Endodermal cell (in vitro differentiated cells): ENCODE data around the gene PLA2G2C. TPM values are rescaled to one million over a fixed set of nuclear protein-coding genes. Genes with fewer than 3 reads are reported as not detected.

ENCODE experiments used
- DNase-seq: peaks from one replicate; pipeline ENCODE4 v3.0.0-alpha.2; 2017
- H3K27ac ChIP-seq: 2 replicates; pipeline ENCODE4 v1.5.1; 2013; ENCODE audit warnings: mild to moderate bottlenecking, low read depth, low read length, moderate library complexity
- H3K27me3 ChIP-seq: 2 replicates; pipeline ENCODE4 v1.6.1; 2013; ENCODE audit warnings: mild to moderate bottlenecking, low read length, moderate library complexity; ENCODE audit not compliant: insufficient read depth, control insufficient read depth, poor library complexity, severe bottlenecking
- H3K36me3 ChIP-seq: 2 replicates; pipeline ENCODE4 v1.7.0; 2013; ENCODE audit warnings: mild to moderate bottlenecking, low read length, moderate library complexity; ENCODE audit not compliant: control insufficient read depth, insufficient read depth
- H3K4me1 ChIP-seq: one replicate; pipeline ENCODE4 v1.7.0; 2013; ENCODE audit warnings: low read length; ENCODE audit not compliant: control insufficient read depth, insufficient read depth
- H3K4me3 ChIP-seq: 2 replicates; pipeline ENCODE4 v1.5.1; 2013; ENCODE audit warnings: mild to moderate bottlenecking, low read length, moderate library complexity
- H3K9ac ChIP-seq: 2 replicates; pipeline ENCODE4 v1.6.1; 2013; ENCODE audit warnings: mild to moderate bottlenecking, low read length, moderate library complexity; ENCODE audit not compliant: poor library complexity, severe bottlenecking; ENCODE audit errors: extremely low read depth
- H3K9me3 ChIP-seq: 2 replicates; pipeline ENCODE4 v1.6.1; 2013; ENCODE audit warnings: mild to moderate bottlenecking, low read length, moderate library complexity; ENCODE audit not compliant: control insufficient read depth
- H3K27ac Mint-ChIP-seq: 2 replicates; pipeline ENCODE4 v1.8.0; 2020; ENCODE audit warnings: mixed read lengths
- H3K27me3 Mint-ChIP-seq: 2 replicates; pipeline ENCODE4 v1.8.0; 2021; ENCODE audit warnings: mild to moderate bottlenecking, mixed read lengths; ENCODE audit not compliant: insufficient read depth
- H3K36me3 Mint-ChIP-seq: 2 replicates; pipeline ENCODE4 v1.8.0; 2020; ENCODE audit warnings: low read depth, mixed read lengths
- H3K4me1 Mint-ChIP-seq: 2 replicates; pipeline ENCODE4 v1.8.0; 2020; ENCODE audit warnings: mixed read lengths
- H3K4me3 Mint-ChIP-seq: 2 replicates; pipeline ENCODE4 v1.8.0; 2020; ENCODE audit warnings: mild to moderate bottlenecking, moderate library complexity, mixed read lengths
- H3K9me3 Mint-ChIP-seq: 2 replicates; pipeline ENCODE4 v1.8.0; 2020; ENCODE audit warnings: mild to moderate bottlenecking, mixed read lengths
- WGBS, 2 experiments: methylation state at CpG; one replicate each; pipeline versions ENCODE4 v1.1.5 to v1.1.7; 2013; ENCODE audit warnings: missing lambda C conversion rate in 2 of 2, mixed read lengths in 1 of 2; ENCODE audit not compliant: insufficient coverage in 1 of 2, insufficient read length in 1 of 2; 5-methylcytosine and 5-hydroxymethylcytosine counted together
- total RNA-seq, 2 donors: library from RNA; stranded (reverse); fragmentation: NEBNext Ultra II Directional in 1 of 2; extraction: Animal tissue kit (Norgen Biotek cat#: 25700) in 1 of 2; gene quantifications; 2 replicates in 1 of 2; 3 replicates in 1 of 2; pipeline ENCODE4 v1.2.1, GENCODE V29; 2021
- TF ChIP-seq, protein P1 (sequence below): fragments of 200-600 bp; sonication (generic); conservative IDR thresholded peaks from 2 replicates; pipeline ENCODE4 v1.5.0; 2021; ENCODE audit warnings: antibody characterized with exemption, mild to moderate bottlenecking

Gene PLA2G2C
- total RNA-seq, 2 donors from 2014 or later = not detected

DNA sequence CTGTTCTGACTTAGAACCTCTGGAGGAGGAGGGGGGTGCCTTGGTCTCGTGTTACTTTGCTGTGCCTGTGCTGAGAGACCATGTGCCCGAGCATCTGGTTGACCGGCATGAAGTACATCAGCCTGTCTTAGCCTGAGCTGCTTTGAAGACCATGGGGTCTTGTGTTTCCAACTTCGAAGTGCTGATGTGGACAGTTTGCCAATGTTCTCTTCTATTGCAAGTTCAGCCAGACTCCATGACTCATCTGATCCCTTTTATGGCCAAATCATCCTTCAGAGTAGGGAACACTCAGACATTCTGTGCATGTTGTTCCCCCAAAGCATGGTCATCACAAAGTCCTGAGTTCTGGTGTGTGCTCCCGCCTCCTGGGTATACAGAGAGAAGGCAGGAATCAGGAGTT, 6.0 kb upstream of the PLA2G2C start:
- Mint-ChIP-seq H3K27ac (no peak overlapping the region), H3K36me3 (peaks cover 4% of the 10 kb centered on the region), H3K9me3 (no peaks in the 10 kb centered on the region), H3K4me1 (peaks cover 10% of the 10 kb centered on the region), H3K27me3 (peaks cover 16% of the 10 kb centered on the region), H3K4me3 (no peak overlapping the region)
- H3K27me3 ChIP-seq = no peaks in the 10 kb centered on the region
- TF ChIP-seq, protein P1, sequence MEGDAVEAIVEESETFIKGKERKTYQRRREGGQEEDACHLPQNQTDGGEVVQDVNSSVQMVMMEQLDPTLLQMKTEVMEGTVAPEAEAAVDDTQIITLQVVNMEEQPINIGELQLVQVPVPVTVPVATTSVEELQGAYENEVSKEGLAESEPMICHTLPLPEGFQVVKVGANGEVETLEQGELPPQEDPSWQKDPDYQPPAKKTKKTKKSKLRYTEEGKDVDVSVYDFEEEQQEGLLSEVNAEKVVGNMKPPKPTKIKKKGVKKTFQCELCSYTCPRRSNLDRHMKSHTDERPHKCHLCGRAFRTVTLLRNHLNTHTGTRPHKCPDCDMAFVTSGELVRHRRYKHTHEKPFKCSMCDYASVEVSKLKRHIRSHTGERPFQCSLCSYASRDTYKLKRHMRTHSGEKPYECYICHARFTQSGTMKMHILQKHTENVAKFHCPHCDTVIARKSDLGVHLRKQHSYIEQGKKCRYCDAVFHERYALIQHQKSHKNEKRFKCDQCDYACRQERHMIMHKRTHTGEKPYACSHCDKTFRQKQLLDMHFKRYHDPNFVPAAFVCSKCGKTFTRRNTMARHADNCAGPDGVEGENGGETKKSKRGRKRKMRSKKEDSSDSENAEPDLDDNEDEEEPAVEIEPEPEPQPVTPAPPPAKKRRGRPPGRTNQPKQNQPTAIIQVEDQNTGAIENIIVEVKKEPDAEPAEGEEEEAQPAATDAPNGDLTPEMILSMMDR = no peak
- peaks cover under 1% of the 10 kb centered on the region for H3K4me1 ChIP-seq
- H3K27ac ChIP-seq = no peak overlapping the region
- no peak for DNase-seq
- H3K36me3 ChIP-seq = no peaks in the 10 kb centered on the region
- no peak overlapping the region for H3K9ac ChIP-seq
- 91 to 92% methylated on average over 5 of the region's 5 CpGs for WGBS, 2 experiments
- no peak overlapping the region for H3K4me3 ChIP-seq
- no peaks in the 10 kb centered on the region for H3K9me3 ChIP-seq

DNA sequence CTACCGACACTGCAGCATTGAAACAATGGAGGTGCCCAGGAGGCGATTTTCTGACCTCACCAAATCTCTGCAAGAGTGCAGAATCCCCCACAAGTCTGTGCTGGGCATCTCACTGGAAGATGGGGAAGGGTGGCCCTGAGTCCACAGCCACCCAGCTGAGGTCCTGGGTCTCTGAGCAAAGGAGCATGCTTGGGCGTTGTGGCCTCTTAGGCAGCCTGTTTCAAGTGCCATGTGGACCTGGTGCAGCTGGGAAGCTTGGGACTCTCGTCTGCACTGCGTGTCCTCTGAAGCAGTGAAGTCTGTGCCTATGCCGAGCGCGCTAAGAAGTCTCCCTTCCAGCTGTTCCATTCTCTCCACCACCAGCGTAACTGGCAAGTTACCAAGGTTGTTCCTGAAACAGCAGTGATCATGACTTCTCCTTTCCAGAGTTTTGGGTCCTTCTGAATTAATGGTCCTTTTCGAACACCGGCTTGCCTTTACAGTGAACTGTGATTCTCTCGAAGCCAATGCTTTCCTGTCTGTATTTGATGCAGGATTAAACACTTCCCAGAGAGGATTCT, 5.0 kb upstream of the PLA2G2C start:
- Mint-ChIP-seq H3K27ac (no peak overlapping the region), H3K4me3 (no peak overlapping the region), H3K4me1 (peaks cover 18% of the 10 kb centered on the region), H3K36me3 (peaks cover 4% of the 10 kb centered on the region), H3K27me3 (peaks cover 19% of the 10 kb centered on the region), H3K9me3 (no peaks in the 10 kb centered on the region)
- WGBS, 2 experiments = 82 to 90% methylated on average over 6 to 12 of the region's 12 CpGs
- Histone ChIP-seq H3K27me3 (no peaks in the 10 kb centered on the region), H3K27ac (no peak overlapping the region), H3K9ac (no peak overlapping the region), H3K4me3 (no peak overlapping the region), H3K36me3 (no peaks in the 10 kb centered on the region), H3K9me3 (no peaks in the 10 kb centered on the region), H3K4me1 (peaks cover 6% of the 10 kb centered on the region)
- DNase-seq = no peak
- TF ChIP-seq, protein P1 = no peak

DNA sequence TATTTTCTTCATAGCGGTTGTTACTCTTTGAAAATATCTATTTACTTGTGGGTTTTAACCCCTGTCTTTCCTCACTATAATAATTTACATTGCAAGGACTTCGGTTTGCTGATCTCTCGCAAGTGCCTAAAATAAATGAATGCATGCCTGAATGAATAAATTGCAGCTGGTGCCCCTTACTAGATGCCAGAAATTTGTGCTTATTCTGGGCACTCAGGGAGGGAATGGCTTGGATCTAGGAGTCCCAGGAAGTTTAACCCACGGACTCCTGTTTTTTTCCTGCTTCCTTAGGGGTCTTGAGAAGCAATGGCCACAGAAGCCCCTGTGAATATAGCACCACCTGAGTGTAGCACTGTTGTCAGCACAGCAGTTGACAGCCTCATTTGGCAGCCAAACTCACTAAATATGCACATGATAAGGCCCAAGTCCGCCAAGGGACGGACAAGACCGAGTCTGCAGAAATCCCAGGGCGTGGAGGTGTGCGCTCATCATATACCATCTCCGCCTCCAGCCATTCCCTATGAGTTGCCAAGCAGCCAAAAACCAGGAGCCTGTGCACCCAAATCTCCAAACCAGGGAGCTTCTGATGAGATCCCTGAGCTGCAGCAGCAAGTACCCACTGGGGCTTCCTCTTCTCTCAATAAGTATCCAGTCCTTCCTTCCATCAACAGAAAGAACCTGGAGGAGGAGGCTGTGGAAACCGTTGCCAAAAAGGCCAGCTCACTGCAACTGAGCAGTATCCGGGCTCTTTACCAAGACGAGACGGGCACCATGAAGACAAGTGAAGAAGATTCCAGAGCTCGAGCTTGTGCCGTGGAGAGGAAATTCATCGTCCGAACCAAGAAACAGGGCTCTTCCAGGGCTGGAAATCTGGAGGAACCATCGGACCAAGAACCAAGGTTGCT, 4.2 kb upstream of the PLA2G2C start:
- H3K36me3 Mint-ChIP-seq = peaks cover 4% of the 10 kb centered on the region
- Histone ChIP-seq H3K27ac (no peak overlapping the region), H3K27me3 (peaks cover 2% of the 10 kb centered on the region), H3K4me1 (peaks cover 6% of the 10 kb centered on the region), H3K36me3 (no peaks in the 10 kb centered on the region), H3K9me3 (no peaks in the 10 kb centered on the region), H3K4me3 (no peak overlapping the region), H3K9ac (no peak overlapping the region)
- peaks cover 19% of the 10 kb centered on the region for H3K27me3 Mint-ChIP-seq
- DNase-seq = no peak
- H3K9me3 Mint-ChIP-seq = no peaks in the 10 kb centered on the region
- H3K27ac Mint-ChIP-seq = no peak overlapping the region
- H3K4me3 Mint-ChIP-seq = no peak overlapping the region
- H3K4me1 Mint-ChIP-seq = peaks cover 19% of the 10 kb centered on the region
- TF ChIP-seq, protein P1 = no peak
- 92 to 93% methylated on average over 18 to 19 of the region's 19 CpGs for WGBS, 2 experiments
